Activated T-helper 1 cell treated with anti-CD3 and anti-CD28 coated beads, Interleukin-2, amount 50 U/mL, for 16 hours (primary cell): ENCODE measurements around the gene ABCD3.
A peak's percentile ranks its signal among the peaks of the same experiment; 100 is the strongest.
"Not testable (repeated sequence)": the region's sequence is repeated elsewhere in the genome, so short reads cannot be mapped to it uniquely, and the experiment has no call there.

Source experiments
- DNase-seq, 2 donors: peaks; one replicate each; pipeline ENCODE4 v3.0.0-alpha.2; 2020; ENCODE audit warnings: low read depth in 1 of 2, low spot score in 1 of 2

Gene ABCD3

GRCh38 chr1:94417978-94418663, at the start of gene ABCD3:
TSS of gene ABCD3 (plus strand) at chr1:94418389. CDS start at chr1:94418479, 90 bp downstream.
- peak; percentile 93 to 97 for DNase-seq

GRCh38 chr1:94372771-94373170, 45.4 kb upstream of the ABCD3 start:
- DNase-seq = not testable (repeated sequence)

- DNase-seq = not testable (repeated sequence)
These were observed 44.9 kb upstream of the ABCD3 start for GRCh38 chr1:94373311-94373710.

- not testable (repeated sequence) for DNase-seq
These were observed 42.5 kb upstream of the ABCD3 start for GRCh38 chr1:94375666-94376065.

GRCh38 chr1:94378493-94378892, 39.7 kb upstream of the ABCD3 start:
- not testable (repeated sequence) for DNase-seq

GRCh38 chr1:94379615-94380014, 38.6 kb upstream of the ABCD3 start:
- no peak for DNase-seq

GRCh38 chr1:94382201-94382600, 36.0 kb upstream of the ABCD3 start:
- no peak for DNase-seq

GRCh38 chr1:94383966-94384408, 34.2 kb upstream of the ABCD3 start:
- DNase-seq = no peak

- DNase-seq = no peak
These were observed 33.5 kb upstream of the ABCD3 start for GRCh38 chr1:94384485-94385265.

GRCh38 chr1:94385308-94385929, 32.8 kb upstream of the ABCD3 start:
- DNase-seq = no peak

- DNase-seq = no peak
These were observed 28.9 kb upstream of the ABCD3 start for GRCh38 chr1:94389298-94389697.

GRCh38 chr1:94394247-94394646, 23.9 kb upstream of the ABCD3 start:
- DNase-seq = no peak

- DNase-seq = no peak
These were observed 23.0 kb upstream of the ABCD3 start for GRCh38 chr1:94395231-94395630.

GRCh38 chr1:94395748-94396309, 22.4 kb upstream of the ABCD3 start:
- DNase-seq = no peak

- DNase-seq = no peak
These were observed 21.7 kb upstream of the ABCD3 start for GRCh38 chr1:94396356-94397010.

- DNase-seq = no peak
These were observed 19.8 kb upstream of the ABCD3 start for GRCh38 chr1:94398356-94398755.

GRCh38 chr1:94399453-94399852, 18.7 kb upstream of the ABCD3 start:
- no peak for DNase-seq

GRCh38 chr1:94401206-94401605, 17.0 kb upstream of the ABCD3 start:
- no peak for DNase-seq

GRCh38 chr1:94406446-94406845, 11.7 kb upstream of the ABCD3 start:
- no peak for DNase-seq

GRCh38 chr1:94408104-94408830, 9.9 kb upstream of the ABCD3 start:
- no peak for DNase-seq
